Stimulated activated CD8-positive, alpha-beta memory T cell treated with anti-CD3 and anti-CD28 coated beads, Interleukin-12 subunit alpha, Interleukin-12 subunit beta, amount 100 ng/mL, for 24 hours (primary cell): ENCODE data around the gene ATM.
"Not testable (repeated sequence)": the region's sequence is repeated elsewhere in the genome, so short reads cannot be mapped to it uniquely, and the experiment has no call there.

Experiments used
- DNase-seq: peaks from one replicate; pipeline ENCODE4 v3.0.0-alpha.2; 2020; ENCODE audit errors: extremely low read depth

ATM gene

GRCh38 chr11:108286956-108287355 is 64.1 kb downstream of the ATM start:
- DNase-seq = no peak

GRCh38 chr11:108289066-108289465 is 66.2 kb downstream of the ATM start:
- DNase-seq = not testable (repeated sequence)

- no peak for DNase-seq
Measured at GRCh38 chr11:108289699-108290098, 66.8 kb downstream of the ATM start.

DNA sequence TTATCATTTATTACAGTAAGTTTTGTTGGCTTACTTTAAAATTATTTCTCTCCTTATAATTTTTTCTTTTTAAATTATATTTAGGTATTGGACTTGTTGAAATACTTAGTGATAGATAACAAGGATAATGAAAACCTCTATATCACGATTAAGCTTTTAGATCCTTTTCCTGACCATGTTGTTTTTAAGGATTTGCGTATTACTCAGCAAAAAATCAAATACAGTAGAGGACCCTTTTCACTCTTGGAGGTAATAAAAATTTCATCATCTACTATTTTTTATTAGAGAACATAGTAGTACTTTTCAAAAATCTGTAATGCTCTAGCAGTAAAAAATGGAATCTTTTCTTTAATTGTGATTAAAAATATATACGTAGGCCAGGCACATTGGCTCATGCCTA is 70.4 kb downstream of the ATM start:
- DNase-seq = no peak

DNA sequence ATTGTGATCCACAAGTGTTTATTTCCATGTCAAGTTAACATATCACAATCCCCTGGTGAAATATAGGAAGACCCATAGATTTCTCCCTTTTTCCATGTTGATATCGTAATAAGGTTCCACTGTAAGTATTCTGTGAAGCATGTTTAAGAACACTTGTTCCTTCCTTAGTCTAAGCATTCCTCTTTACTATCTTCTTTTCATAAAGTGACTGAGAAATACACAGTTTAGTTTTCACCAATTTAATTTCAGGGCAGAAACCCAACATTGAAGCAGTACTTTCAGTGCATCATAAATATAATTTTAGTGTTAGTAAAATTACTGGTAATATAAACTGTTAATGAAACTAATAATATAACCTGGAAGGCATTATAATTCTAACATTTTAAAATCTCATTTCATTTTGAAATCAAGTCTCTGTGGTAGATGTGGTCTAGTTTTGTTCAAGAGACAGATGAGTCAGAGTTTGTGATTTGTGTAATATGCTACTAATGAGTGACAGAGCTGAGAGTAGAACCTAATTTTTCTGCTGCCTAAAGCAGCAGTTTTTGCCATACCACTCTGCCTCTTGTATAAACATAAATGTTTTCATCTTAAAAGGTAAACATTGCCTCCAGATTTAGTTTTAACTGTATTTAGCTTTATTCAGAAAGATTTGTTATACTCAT is 79.4 kb downstream of the ATM start:
- DNase-seq = no peak

DNA sequence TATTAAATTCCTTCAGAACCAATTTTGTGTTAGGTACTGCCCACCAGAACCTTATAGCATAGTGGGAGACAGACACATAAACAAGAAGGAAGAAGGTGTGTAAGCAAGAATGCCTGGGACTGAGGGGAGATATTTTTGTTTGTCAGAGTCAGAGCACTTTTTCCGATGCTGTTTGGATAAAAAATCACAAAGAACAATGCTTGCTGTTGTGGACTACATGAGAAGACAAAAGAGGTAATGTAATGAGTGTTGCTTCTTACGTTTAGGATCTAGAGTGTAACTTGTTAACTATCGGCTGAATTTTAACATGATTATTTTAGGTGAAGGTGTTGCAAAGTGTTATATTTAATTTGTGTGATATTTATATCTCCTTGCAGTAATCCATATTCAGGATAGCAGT is 84.9 kb downstream of the ATM start:
- DNase-seq = no peak

DNA sequence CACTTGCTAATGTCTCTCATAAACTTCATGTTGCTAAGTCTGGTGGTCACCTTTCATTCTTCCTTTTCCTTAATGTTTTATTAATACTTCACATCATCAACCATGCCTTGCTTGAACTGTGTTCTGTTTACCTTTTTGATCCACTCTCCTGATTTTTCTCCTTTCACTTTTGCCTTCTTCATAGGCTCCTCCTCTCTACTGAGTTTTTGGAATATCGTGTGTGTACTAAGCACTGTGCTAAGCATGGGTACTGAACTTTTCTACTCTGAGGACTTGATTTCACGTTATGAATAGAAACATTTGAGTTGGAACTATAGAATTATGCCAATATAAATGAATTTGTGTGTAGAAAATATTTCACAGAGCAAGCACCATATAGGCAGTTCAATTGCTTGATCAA is 90.6 kb downstream of the ATM start:
- no peak for DNase-seq

- DNase-seq = no peak
Measured at GRCh38 chr11:108316061-108316460, 93.2 kb downstream of the ATM start.

DNA sequence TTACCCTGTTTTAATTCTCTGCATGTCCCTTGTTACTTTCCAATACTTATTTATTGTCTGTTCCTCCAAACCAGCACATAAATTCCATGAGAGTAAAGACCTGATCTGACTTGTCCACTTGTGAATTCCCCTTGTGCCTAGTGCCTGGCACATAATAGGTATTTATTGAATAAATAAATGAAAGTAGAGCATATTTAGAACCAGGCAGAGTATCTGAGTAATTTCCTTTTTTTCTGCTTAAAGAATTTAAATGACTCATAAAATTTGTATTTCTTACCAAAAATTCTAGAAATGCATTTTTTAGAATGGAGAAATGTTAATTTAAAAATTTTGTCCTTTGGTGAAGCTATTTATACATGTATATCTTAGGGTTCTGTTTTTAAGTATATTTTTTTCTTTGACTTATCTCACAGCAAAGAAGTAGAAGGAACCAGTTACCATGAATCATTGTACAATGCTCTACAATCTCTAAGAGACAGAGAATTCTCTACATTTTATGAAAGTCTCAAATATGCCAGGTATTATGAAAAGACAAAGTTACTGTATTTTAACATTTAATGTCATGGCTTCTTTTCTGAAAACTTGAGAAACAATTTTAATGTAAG is 96.8 kb downstream of the ATM start:
- DNase-seq = no peak

GRCh38 chr11:108322666-108323065 is 99.8 kb downstream of the ATM start:
- DNase-seq = no peak

DNA sequence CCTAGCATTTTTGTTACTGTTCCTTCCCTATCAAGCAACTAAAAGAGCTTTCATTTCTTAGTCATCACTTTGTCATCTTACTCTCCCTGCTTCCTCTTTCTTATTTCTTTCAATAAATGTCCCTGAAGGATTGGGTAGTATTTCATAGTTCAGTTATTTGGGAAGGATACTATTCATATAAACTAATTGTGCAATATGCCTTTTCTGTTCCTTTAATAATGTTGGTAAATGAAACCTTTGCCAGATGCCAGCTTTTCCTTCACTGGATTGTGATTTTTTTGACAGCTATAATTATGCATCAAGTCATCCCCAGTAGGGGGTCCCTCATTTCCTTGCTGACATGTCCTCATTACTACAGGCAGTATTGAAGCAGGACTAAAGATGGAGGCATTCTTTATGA is 101.7 kb downstream of the ATM start:
- DNase-seq = no peak

- DNase-seq = no peak
Measured at GRCh38 chr11:108333403-108333899, 110.6 kb downstream of the ATM start.

DNA sequence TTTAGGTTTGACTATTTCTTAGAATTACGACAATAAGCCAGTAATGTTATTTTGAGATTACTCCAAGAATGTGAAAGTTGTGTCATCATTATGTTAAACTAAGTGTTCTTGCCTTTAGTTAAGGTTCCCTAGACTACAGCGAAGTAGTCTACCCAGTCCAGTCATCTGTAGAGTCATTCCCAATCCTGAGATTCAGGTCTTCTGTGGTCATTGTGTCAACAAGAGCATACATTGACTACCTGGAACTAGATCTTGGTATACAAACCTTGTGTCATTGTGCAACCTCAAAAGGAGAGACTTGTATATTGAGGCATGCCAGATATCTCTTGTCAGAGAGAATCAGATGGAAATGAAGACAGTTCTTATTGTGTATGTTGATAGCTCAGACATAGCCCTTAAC is 115.9 kb downstream of the ATM start:
- DNase-seq = no peak

DNA sequence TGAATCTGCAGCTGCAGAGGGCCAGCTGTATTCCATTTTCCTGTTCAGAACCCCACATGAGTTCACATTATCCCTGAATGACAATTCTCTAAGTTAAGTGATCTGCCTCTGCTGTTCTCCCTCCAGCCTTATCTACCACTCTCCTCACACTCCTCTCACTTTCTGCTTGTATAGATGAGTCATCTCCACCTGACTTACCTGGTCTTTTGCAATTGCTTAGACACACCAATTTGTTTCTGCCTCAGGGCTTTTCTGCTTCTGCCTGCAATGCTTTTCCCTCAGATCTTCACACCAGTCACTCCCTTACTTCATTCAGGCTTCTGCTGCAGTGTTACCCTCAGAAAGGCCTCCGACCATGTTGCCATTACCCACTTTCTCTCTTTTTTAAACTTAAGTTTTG is 118.1 kb downstream of the ATM start:
- DNase-seq = no peak

DNA sequence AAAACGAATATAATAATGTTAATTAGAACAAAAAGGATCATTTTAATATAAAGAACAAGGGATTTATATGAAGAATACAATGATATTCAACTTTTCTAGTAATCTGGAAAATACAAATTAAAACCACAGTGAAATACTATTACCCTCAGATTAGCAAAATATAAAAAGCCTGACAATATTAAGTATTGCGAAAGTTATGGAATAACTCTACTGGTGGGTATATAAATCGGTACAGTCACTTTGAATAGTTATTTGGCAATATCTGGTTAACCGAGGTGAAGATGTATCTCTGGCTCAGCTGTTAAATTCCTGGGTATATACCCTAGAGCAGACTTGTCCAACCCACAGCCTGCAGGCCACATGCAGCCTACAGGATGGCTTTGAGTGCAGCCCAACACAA is 118.8 kb downstream of the ATM start:
- DNase-seq = no peak

GRCh38 chr11:108343714-108344113 is 120.8 kb downstream of the ATM start:
- no peak for DNase-seq

DNA sequence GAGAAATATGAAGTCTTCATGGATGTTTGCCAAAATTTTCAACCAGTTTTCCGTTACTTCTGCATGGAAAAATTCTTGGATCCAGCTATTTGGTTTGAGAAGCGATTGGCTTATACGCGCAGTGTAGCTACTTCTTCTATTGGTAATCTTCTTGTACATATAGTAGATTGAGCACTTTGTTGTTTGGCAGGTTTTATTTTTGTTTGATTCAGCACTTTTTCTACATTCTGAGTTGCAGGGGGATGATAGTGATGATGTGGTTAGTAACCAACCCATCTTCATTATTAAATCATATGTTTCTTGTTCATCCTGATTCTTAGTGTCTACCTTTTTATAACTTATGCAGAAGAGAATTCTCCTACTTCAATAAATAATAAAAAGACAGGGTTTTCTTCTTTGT is 122.9 kb downstream of the ATM start:
- DNase-seq = no peak

DNA sequence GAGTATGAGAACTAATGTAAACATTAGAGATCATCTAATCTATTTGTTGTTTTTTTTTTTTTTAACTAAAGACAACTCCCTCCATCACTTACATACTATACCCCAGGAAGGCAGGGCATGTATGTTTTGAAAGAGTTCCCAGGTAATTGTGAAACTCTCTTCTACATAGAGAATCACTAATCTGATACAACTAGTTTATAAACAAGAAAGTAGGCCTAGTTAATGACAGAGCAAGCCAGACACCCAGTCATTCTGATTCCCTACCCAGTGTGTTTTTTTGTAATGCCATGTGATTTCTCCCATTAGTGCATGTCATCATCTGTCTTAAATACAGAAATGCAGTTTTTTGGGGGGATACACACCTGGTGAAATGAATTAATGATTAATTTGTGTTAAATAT is 123.6 kb downstream of the ATM start:
- DNase-seq = no peak

- no peak for DNase-seq
Measured at GRCh38 chr11:108351468-108351867, 128.6 kb downstream of the ATM start.

DNA sequence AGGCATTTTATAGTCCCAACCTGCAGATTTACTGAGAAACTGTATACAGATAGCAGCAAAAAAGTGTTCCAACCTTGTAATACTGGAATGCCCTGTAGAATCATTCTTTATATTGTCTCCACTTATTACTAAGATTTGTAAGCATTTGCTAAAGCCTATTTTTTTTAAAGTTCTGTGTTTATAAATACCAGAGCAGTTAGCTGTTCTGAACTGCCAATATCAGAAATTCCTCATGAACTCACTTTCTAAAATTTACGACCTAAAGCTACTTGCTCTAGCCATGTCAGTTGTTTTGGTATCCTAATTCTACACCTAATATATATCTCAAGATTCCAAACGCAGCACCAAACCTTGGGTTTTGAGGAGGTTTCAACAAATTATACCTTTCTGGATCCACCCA is 141.3 kb downstream of the ATM start:
- no peak for DNase-seq

- DNase-seq = no peak
Measured at GRCh38 chr11:108368134-108368533, 145.3 kb downstream of the ATM start.

- no peak for DNase-seq
Measured at GRCh38 chr11:108369064-108369463, 146.2 kb downstream of the ATM start.

DNA sequence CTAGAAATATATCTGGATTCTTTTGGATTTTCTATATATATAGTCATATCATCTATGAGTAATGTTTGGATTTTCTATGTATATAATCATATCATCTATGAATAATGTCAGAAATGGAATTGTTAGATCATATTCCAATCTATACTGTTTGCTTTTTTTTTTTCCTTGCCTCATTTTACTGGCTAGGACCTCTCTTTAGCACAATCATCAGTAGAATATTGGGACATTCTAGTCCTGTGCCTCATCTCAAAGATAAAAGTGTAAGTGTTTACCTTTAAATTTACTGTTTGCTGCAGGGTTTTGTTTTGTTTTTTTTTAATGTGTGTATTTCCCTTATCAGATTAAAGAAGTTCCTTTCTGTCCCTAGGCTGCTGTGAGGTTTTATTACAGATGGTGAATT is 147.4 kb downstream of the ATM start:
- DNase-seq = no peak

DNA sequence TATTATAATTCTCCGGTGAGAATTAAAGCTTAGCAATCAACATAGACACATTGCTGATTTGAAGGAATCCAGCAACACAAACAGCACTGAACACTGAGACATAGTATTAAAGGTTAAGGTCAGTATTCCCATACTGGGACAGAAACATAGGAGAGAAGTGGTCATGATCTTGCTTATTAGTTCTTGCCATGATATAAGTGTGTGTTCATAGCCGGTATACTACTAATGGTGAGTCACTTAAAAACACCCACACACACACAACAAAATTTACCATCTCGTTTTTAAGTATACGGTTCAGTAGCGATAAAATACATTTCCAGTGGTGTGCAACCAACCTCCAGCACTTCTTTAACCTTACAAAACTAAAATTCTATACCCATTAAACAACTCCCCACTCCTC is 148.1 kb downstream of the ATM start:
- DNase-seq = no peak
